H1 (cell line): ENCODE results near the gene ICAM3. TPM values are rescaled to one million over a fixed set of nuclear protein-coding genes. Genes with fewer than 3 reads are reported as not detected.

Source experiments
- BACH1 ChIP-seq: IDR thresholded peaks from 2 replicates; pipeline ENCODE4 v1.6.1; 2012; ENCODE audit warnings: low read length, improper control_type of control experiment
- CBX8 ChIP-seq: fragments of 300-800, 300-1000 bp; sonication (generic); IDR thresholded peaks from 2 replicates; pipeline ENCODE4 v1.7.1; 2016; ENCODE audit warnings: low read depth, low read length, borderline replicate concordance
- EP300 ChIP-seq, 2 experiments: IDR thresholded peaks; 1 replicate in 1 of 2; 2 replicates in 1 of 2; pipeline ENCODE4 v1.6.1; 2011 to 2012; ENCODE audit warnings: low read depth in 2 of 2, low read length in 2 of 2, mild to moderate bottlenecking in 2 of 2, borderline replicate concordance in 1 of 2, inconsistent platforms in 1 of 2, moderate library complexity in 1 of 2
- FOSL1 ChIP-seq: IDR thresholded peaks from 2 replicates; pipeline ENCODE4 v1.6.1; 2011; ENCODE audit warnings: mild to moderate bottlenecking, low read depth, low read length, moderate library complexity; ENCODE audit not compliant: insufficient read depth
- GTF2F1 ChIP-seq: IDR thresholded peaks from 2 replicates; pipeline ENCODE4 v1.6.1; 2012; ENCODE audit warnings: low read depth, low read length, improper control_type of control experiment, borderline replicate concordance
- KDM1A ChIP-seq: fragments of 200-600, 300-600 bp; sonication (generic); IDR thresholded peaks from 2 replicates; pipeline ENCODE4 v1.7.1; 2016; ENCODE audit warnings: mild to moderate bottlenecking, low read length, borderline replicate concordance
- KDM4A ChIP-seq: IDR thresholded peaks from one replicate; pipeline ENCODE4 v1.7.1; 2012; ENCODE audit warnings: low read depth, mild to moderate bottlenecking, moderate library complexity, low read length, inconsistent platforms; ENCODE audit not compliant: severe bottlenecking
- KDM5A ChIP-seq: fragments of 200-600 bp; IDR thresholded peaks from 2 replicates; pipeline ENCODE4 v1.7.1; 2012; ENCODE audit warnings: mild to moderate bottlenecking, low read length, inconsistent platforms, mixed read lengths
- MAX ChIP-seq: IDR thresholded peaks from 2 replicates; pipeline ENCODE4 v1.6.1; 2012; ENCODE audit warnings: inconsistent platforms
- POLR2A ChIP-seq, 2 experiments: IDR thresholded peaks; 1 replicate in 1 of 2; 2 replicates in 1 of 2; pipeline ENCODE4 v1.6.1; 2011; ENCODE audit warnings: low read depth in 2 of 2, low read length in 2 of 2, mild to moderate bottlenecking in 2 of 2; ENCODE audit errors: control extremely low read depth in 1 of 2
- POU5F1 ChIP-seq: IDR thresholded peaks from 2 replicates; pipeline ENCODE4 v1.6.1; 2011; ENCODE audit warnings: low read depth, mild to moderate bottlenecking, low read length, moderate library complexity
- RAD21 ChIP-seq, 2 experiments: IDR thresholded peaks in 1 of 2; conservative IDR thresholded peaks in 1 of 2; 2 replicates each; pipeline ENCODE4 v1.6.1; 2011; ENCODE audit warnings: low read depth in 2 of 2, low read length in 2 of 2, improper control_type of control experiment in 1 of 2, inconsistent platforms in 1 of 2, mild to moderate bottlenecking in 1 of 2, moderate library complexity in 1 of 2
- RBBP5 ChIP-seq: IDR thresholded peaks from 2 replicates; pipeline ENCODE4 v1.7.1; 2012; ENCODE audit warnings: low read depth, mild to moderate bottlenecking, inconsistent platforms, low read length, moderate library complexity, borderline replicate concordance
- RNF2 ChIP-seq: fragments of 200-900, 300-1000 bp; sonication (generic); IDR thresholded peaks from 2 replicates; pipeline ENCODE4 v1.7.1; 2016; ENCODE audit warnings: borderline replicate concordance, low read depth, mild to moderate bottlenecking, antibody characterized with exemption, low read length; ENCODE audit not compliant: poor library complexity, severe bottlenecking; ENCODE audit errors: missing control alignments
- RXRA ChIP-seq: IDR thresholded peaks from 2 replicates; pipeline ENCODE4 v1.6.1; 2011; ENCODE audit warnings: low read depth, mild to moderate bottlenecking, low read length, moderate library complexity; ENCODE audit not compliant: insufficient read depth
- SIN3A ChIP-seq, 2 experiments: IDR thresholded peaks in 1 of 2; conservative IDR thresholded peaks in 1 of 2; 2 replicates each; pipeline ENCODE4 v1.6.1; 2011 to 2012; ENCODE audit warnings: low read length in 2 of 2, improper control_type of control experiment in 1 of 2, low read depth in 1 of 2, mild to moderate bottlenecking in 1 of 2
- SIX5 ChIP-seq: IDR thresholded peaks from 2 replicates; pipeline ENCODE4 v1.6.1; 2011; ENCODE audit warnings: mild to moderate bottlenecking, low read depth, low read length
- SP1 ChIP-seq: IDR thresholded peaks from 2 replicates; pipeline ENCODE4 v1.6.1; 2011; ENCODE audit warnings: low read depth, low read length
- SP2 ChIP-seq: IDR thresholded peaks from 2 replicates; pipeline ENCODE4 v1.6.1; 2012; ENCODE audit warnings: mild to moderate bottlenecking, low read length, inconsistent platforms
- SP4 ChIP-seq: IDR thresholded peaks from 2 replicates; pipeline ENCODE4 v1.6.1; 2012; ENCODE audit warnings: low read length, inconsistent platforms
- SRF ChIP-seq: IDR thresholded peaks from 2 replicates; pipeline ENCODE4 v1.6.1; 2011; ENCODE audit warnings: mild to moderate bottlenecking, low read depth, low read length, moderate library complexity
- SUZ12 ChIP-seq: fragments of 200-600 bp; sonication (generic); IDR thresholded peaks from 2 replicates; pipeline ENCODE4 v1.6.1; 2012; ENCODE audit warnings: mild to moderate bottlenecking, inconsistent platforms, low read length, moderate library complexity, mixed read lengths
- TAF1 ChIP-seq: IDR thresholded peaks from 2 replicates; pipeline ENCODE4 v1.6.1; 2011; ENCODE audit warnings: mild to moderate bottlenecking, low read depth, low read length
- YY1 ChIP-seq: IDR thresholded peaks from 2 replicates; pipeline ENCODE4 v1.6.1; 2011; ENCODE audit warnings: low read depth, mild to moderate bottlenecking, low read length
- polyA plus RNA-seq, 7 experiments: library from polyadenylated mRNA; depleted of rRNA in 3 of 7; stranded (reverse) in 5 of 7; unstranded in 2 of 7; fragments of >200 nt in 5 of 7; fragments of 200-250 nt in 2 of 7; gene quantifications; 1 replicate in 5 of 7; 2 replicates in 1 of 7; 4 replicates in 1 of 7; pipeline versions ENCODE4 v1.2.1 to v1.2.3, GENCODE V29; 2011 to 2013; ENCODE audit warnings: missing spikeins in 2 of 7, mixed read lengths in 2 of 7
- total RNA-seq: library from RNA; stranded (reverse); fragmentation: NEBNext Ultra II Directional; extraction: Animal tissue kit (Norgen Biotek cat#: 25700); gene quantifications from 2 replicates; pipeline ENCODE4 v1.2.1, GENCODE V29; 2021

ICAM3 gene
- total and polyA plus RNA-seq, 2 of the 8 experiments (the other 6 are each of a cell fraction or from before 2014, with no cell fraction given) = 15.4 to 16.5 TPM

GRCh38 chr19:10380313-10381102 lies 41.1 kb upstream of the ICAM3 start, which contains the start of gene TYK2 (continued):
- TF ChIP-seq SIN3A (conservative IDR thresholded peaks at IDR 0.05 in 1 of 2, IDR thresholded peaks at IDR 0.05 in 1 of 2; ENCODE audit: low read depth in 1 of 2, low read length in 2 of 2) = peak in 1 of 2 experiments; percentile 73; a peak in 3 of 4 replicates
- peak; percentile 41 for TF ChIP-seq BACH1
- peak; percentile 47; the same call in 1 of the 2 replicates for TF ChIP-seq SP2
- no peak for TF ChIP-seq SIX5
- TF ChIP-seq RXRA = no peak
- TF ChIP-seq KDM1A = no peak
- no peak for TF ChIP-seq YY1
- TF ChIP-seq GTF2F1 = peak; percentile 22; the same call in 1 of the 2 replicates
- peak; percentile 97 for TF ChIP-seq SP1
- peak; percentile 80; the same call in 1 of the 2 replicates for TF ChIP-seq MAX
- no peak for TF ChIP-seq CBX8
- no peak for TF ChIP-seq SP4
- peak; percentile 82; the same call in 1 of the 2 replicates for TF ChIP-seq TAF1
- peak; percentile 50 for TF ChIP-seq KDM5A
- TF ChIP-seq SUZ12 = 0 out of 2 replicates have a peak, but pooled peaks have one; percentile 34
- TF ChIP-seq POLR2A (IDR thresholded peaks at IDR 0.05; ENCODE audit: control extremely low read depth in 1 of 2, low read depth in 2 of 2, low read length in 2 of 2) = peak; percentile 88 to 98
- no peak for TF ChIP-seq EP300 (IDR thresholded peaks at IDR 0.05; ENCODE audit: borderline replicate concordance in 1 of 2, low read depth in 2 of 2, low read length in 2 of 2)
- no peak for TF ChIP-seq FOSL1
- peak; percentile 49 for TF ChIP-seq RBBP5
- no peak for TF ChIP-seq POU5F1
- TF ChIP-seq KDM4A = peak; percentile 76
- no peak for TF ChIP-seq RAD21 (IDR thresholded peaks at IDR 0.05 in 1 of 2, conservative IDR thresholded peaks at IDR 0.05 in 1 of 2; ENCODE audit: low read depth in 2 of 2, low read length in 2 of 2)
- TF ChIP-seq RNF2 = no peak
- TF ChIP-seq SRF = no peak
